Stimulated activated naive CD8-positive, alpha-beta T cell treated with anti-CD3 and anti-CD28 coated beads, Interleukin-15, Interleukin-2, amounts not matched to agents 100 ng/mL and 50 ng/mL, for 24 hours (primary cell): ENCODE data around the gene SSU72.
A peak's percentile ranks its signal among the peaks of the same experiment; 100 is the strongest.
"Not testable (repeated sequence)": the region's sequence is repeated elsewhere in the genome, so short reads cannot be mapped to it uniquely, and the experiment has no call there.

ENCODE experiments used
- H3K27ac Mint-ChIP-seq: one replicate; pipeline ENCODE4 v1.8.0; 2021; ENCODE audit warnings: mild to moderate bottlenecking, mixed read lengths
- H3K27me3 Mint-ChIP-seq: one replicate; pipeline ENCODE4 v1.8.0; 2021; ENCODE audit warnings: mixed read lengths
- H3K36me3 Mint-ChIP-seq: one replicate; pipeline ENCODE4 v1.8.0; 2021; ENCODE audit warnings: low read depth, mixed read lengths
- H3K4me1 Mint-ChIP-seq: one replicate; pipeline ENCODE4 v1.8.0; 2021; ENCODE audit warnings: low read depth, mixed read lengths
- H3K4me3 Mint-ChIP-seq: one replicate; pipeline ENCODE4 v1.8.0; 2021; ENCODE audit warnings: mild to moderate bottlenecking, mixed read lengths
- H3K9me3 Mint-ChIP-seq: one replicate; pipeline ENCODE4 v1.8.0; 2021; ENCODE audit warnings: mixed read lengths

SSU72 gene

GRCh38 chr1:1602304-1602967, 27.8 kb upstream of the SSU72 start:
- Mint-ChIP-seq H3K27ac (no peak overlapping the region), H3K27me3 (peaks cover 10% of the 10 kb centered on the region), H3K36me3 (no peaks in the 10 kb centered on the region), H3K4me1 (peaks cover 18% of the 10 kb centered on the region), H3K9me3 (no peaks in the 10 kb centered on the region), H3K4me3 (no peak overlapping the region)

DNA sequence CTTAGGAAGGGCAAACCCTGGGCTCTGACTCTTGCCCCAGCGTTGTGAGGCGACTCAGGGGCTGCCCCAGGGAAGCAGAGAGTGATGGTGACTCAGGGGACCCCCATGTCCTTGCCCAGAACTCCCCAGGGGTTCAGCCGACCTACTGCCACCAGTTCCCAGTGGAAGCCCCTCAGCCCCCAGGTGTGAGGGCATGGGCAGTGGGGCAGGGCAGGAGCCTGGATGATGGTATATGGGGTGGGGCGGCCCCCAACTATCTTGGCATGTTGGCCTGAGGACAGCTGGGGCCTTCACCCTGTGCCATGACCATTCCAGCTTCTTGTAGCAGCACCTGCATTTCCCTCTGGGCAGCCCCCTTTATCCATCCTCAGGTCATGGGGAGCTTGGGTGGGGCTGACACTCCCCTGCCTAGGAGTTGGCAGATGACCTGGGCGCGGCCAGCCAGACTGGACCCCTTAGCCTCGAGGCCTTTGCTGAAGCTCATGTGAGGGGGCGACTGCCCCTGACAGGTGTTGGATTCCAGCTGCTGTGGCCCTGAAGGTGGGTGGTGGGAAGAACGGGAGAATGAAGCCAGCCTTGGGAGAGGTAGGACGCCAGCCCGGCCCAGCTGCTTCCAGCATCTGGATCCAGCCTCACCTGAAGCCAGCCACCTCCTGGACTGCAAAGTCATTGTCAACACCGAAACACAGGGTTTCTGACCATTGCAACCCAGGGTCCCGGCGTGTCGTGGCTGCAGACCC, 27.1 kb upstream of the SSU72 start:
- Mint-ChIP-seq H3K4me1 (peaks cover 11% of the 10 kb centered on the region), H3K36me3 (no peaks in the 10 kb centered on the region), H3K27ac (no peak overlapping the region), H3K4me3 (no peak overlapping the region), H3K27me3 (peaks cover 10% of the 10 kb centered on the region), H3K9me3 (no peaks in the 10 kb centered on the region)

GRCh38 chr1:1600861-1601563, 26.3 kb upstream of the SSU72 start:
- Mint-ChIP-seq H3K4me3 (no peak overlapping the region), H3K9me3 (no peaks in the 10 kb centered on the region), H3K27ac (no peak overlapping the region), H3K36me3 (no peaks in the 10 kb centered on the region), H3K27me3 (peaks cover 10% of the 10 kb centered on the region), H3K4me1 (peaks cover 9% of the 10 kb centered on the region)

GRCh38 chr1:1599935-1600860, 25.5 kb upstream of the SSU72 start, which contains the start of gene FNDC10:
TSS of gene FNDC10 (minus strand) at chr1:1600135. CDS start at chr1:1600015, 120 bp downstream.
- H3K9me3 Mint-ChIP-seq: no peaks in the 10 kb centered on the region
- peaks cover 10% of the 10 kb centered on the region for H3K27me3 Mint-ChIP-seq
- H3K27ac Mint-ChIP-seq: no peak within 1 kb of the TSS
- peak within 1 kb of the TSS; percentile 70 for H3K4me3 Mint-ChIP-seq
- H3K4me1 Mint-ChIP-seq: peaks cover 9% of the 10 kb centered on the region
- no peaks in the 10 kb centered on the region for H3K36me3 Mint-ChIP-seq

GRCh38 chr1:1599030-1599934, 24.6 kb upstream of the SSU72 start:
- Mint-ChIP-seq H3K4me3 (peak overlapping the region; percentile 70), H3K27me3 (peaks cover 10% of the 10 kb centered on the region), H3K27ac (no peak overlapping the region), H3K9me3 (no peaks in the 10 kb centered on the region), H3K36me3 (no peaks in the 10 kb centered on the region), H3K4me1 (peaks cover 9% of the 10 kb centered on the region)

GRCh38 chr1:1598720-1599029, 24.0 kb upstream of the SSU72 start:
- H3K27me3 Mint-ChIP-seq: peaks cover 10% of the 10 kb centered on the region
- H3K27ac Mint-ChIP-seq: no peak overlapping the region
- H3K9me3 Mint-ChIP-seq: no peaks in the 10 kb centered on the region
- H3K4me1 Mint-ChIP-seq: peaks cover 9% of the 10 kb centered on the region
- no peaks in the 10 kb centered on the region for H3K36me3 Mint-ChIP-seq
- peak overlapping the region; percentile 70 for H3K4me3 Mint-ChIP-seq

DNA sequence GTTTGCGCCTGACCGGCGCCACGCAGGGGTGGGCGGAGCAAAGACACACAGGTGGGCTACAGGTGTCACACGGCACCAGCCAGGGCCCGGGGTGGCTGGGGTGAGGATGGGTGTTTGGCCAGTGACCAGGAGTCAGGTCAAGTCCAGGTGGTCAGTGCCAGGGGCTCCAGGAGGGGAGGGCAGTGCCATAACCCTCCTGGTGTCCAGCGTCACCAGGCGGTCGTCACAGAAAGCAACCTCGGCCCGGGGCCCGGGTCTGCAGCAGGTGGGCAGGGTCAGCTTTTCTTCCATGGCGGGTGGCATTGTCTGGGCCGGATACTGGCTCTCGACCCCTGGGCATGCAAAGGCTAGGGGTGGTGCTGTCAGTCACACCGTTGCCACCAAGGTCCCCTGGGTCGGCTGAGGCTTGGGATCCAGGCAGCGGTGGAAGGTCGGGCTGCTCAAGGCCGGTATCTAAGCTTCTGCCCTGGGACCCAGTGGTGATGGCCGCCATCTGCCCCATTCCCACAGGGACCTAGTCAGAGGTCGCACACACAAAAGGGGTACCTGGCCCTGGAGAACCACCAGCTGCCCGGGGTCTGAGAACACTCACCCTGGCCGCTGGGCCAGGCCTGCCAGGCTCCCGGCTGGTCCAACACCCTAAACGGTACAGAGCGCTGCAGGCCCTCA, 23.5 kb upstream of the SSU72 start:
- Mint-ChIP-seq H3K4me3 (no peak overlapping the region), H3K27me3 (peaks cover 10% of the 10 kb centered on the region), H3K27ac (no peak overlapping the region)

DNA sequence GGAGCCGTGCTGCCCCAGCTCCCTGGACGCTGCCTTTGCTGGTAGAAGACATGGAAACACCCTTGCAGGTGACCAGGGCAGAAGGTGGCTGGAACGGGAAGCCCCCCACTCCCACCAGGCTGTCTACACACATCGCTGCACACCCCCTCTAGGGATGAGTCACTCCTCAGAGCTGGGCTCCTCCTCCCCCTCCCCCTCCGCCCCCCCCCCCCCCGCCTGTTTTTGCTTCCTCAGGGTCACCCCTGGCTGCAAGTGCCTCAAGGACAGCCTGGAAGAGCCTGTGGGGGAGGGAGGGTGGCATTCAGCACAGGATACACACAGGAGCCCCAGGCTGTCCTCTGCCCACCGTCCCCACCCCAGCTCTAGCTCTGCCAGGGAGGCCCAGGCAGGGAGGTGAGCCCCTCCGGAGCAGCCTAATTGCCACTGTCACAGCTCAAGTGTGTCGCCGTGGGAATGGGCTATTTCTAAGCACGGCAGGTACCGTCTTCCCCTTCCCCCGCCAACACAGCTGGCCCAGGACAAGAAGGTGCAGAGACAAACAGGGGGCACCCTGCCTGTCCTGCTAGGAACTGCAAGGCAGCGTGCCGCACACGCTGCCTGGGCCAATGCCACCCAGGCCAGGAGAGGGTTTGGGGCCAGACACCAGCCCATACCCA, 22.7 kb upstream of the SSU72 start:
- H3K27ac Mint-ChIP-seq: no peak overlapping the region
- H3K4me1 Mint-ChIP-seq: peaks cover 9% of the 10 kb centered on the region
- no peak overlapping the region for H3K4me3 Mint-ChIP-seq
- no peaks in the 10 kb centered on the region for H3K9me3 Mint-ChIP-seq
- H3K36me3 Mint-ChIP-seq: no peaks in the 10 kb centered on the region
- H3K27me3 Mint-ChIP-seq: peaks cover 10% of the 10 kb centered on the region

More for the DNA sequence above, 23.5 kb upstream of the SSU72 start:
- no peaks in the 10 kb centered on the region for H3K9me3 Mint-ChIP-seq
- no peaks in the 10 kb centered on the region for H3K36me3 Mint-ChIP-seq
- peaks cover 9% of the 10 kb centered on the region for H3K4me1 Mint-ChIP-seq

DNA sequence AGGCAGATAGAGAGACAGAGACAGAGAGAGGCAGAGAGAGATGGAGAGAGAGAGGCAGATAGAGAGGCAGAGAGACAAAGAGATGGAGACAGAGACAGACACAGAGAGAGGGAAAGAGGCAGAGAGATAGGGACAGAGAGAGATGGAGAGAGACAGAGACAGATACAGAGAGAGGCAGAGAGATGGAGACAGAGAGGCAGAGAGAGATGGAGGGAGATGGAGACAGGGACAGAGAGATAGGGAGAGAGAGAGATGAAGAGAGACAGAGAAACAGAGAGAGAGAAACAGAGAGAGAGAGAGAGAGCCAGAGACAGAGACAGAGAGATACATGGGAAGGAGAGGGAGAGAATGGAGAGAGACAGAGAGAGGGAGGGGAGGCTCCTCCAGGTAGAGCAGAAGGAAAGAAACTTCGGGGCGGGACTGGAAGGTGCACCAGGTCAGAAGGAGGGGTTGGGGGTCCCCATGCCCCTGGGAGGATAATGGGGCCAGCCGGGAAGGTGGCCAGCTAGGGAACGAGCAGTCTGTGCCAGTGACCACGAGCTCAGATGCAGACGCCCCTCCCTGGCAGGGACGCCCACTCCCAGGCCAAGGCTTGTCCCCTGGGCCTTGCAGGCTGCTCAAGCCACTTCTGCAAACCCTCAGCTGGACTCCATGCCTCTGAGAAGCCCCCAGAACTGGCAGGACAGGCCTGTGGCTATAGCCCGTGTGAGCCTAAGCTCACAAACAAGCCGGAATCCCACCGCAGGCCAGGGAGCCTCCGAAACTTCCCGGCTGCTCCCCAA, 22.0 kb upstream of the SSU72 start:
- H3K4me3 Mint-ChIP-seq: no peak overlapping the region
- no peaks in the 10 kb centered on the region for H3K36me3 Mint-ChIP-seq
- peaks cover 9% of the 10 kb centered on the region for H3K4me1 Mint-ChIP-seq
- no peak overlapping the region for H3K27ac Mint-ChIP-seq
- no peaks in the 10 kb centered on the region for H3K9me3 Mint-ChIP-seq
- H3K27me3 Mint-ChIP-seq: peaks cover 10% of the 10 kb centered on the region

DNA sequence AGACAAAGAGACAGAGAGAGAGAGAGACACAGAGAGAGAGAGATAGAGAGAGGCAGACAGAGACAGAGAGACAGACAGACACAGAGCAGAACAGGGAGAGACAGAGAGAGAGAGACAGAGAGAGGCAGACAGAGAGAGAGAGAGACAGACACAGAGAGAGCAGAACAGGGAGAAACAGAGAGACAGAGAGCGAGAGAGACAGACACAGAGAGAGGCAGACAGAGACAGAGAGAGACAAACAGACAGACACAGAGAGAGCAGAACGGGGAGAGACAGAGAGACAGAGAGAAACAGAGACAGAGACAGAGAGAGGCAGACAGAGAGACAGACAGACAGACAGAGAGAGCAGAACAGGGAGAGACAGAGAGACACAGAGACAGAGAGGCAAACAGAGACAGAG, 20.7 kb upstream of the SSU72 start:
- H3K27me3 Mint-ChIP-seq: peaks cover 10% of the 10 kb centered on the region
- not testable (repeated sequence) for H3K36me3 Mint-ChIP-seq, H3K27ac Mint-ChIP-seq, H3K4me3 Mint-ChIP-seq, H3K9me3 Mint-ChIP-seq, H3K4me1 Mint-ChIP-seq

- Mint-ChIP-seq H3K27ac (no peak overlapping the region), H3K4me1 (peaks cover 9% of the 10 kb centered on the region), H3K27me3 (peaks cover 10% of the 10 kb centered on the region), H3K36me3 (no peaks in the 10 kb centered on the region), H3K9me3 (no peaks in the 10 kb centered on the region), H3K4me3 (no peak overlapping the region)
Observed at GRCh38 chr1:1594602-1595260, 20.1 kb upstream of the SSU72 start.
